Hepatocyte (in vitro differentiated cells): Measurements from ENCODE around the gene ATP8A2. TPM values are rescaled to one million over a fixed set of nuclear protein-coding genes. Genes with fewer than 3 reads are reported as not detected.

Experiments used
- DNase-seq: peaks from one replicate; pipeline ENCODE4 v3.0.0-alpha.2; 2016; ENCODE audit warnings: low spot score
- H2AFZ ChIP-seq: fragments of 200-600 bp; sonication (generic); 2 replicates; pipeline ENCODE4 v1.6.0; 2016; ENCODE audit warnings: antibody characterized with exemption, mild to moderate bottlenecking
- H3K27ac ChIP-seq: fragments of 200-600 bp; sonication (generic); 2 replicates; pipeline ENCODE4 v1.5.1; 2016; ENCODE audit warnings: mild to moderate bottlenecking
- H3K27me3 ChIP-seq: fragments of 200-600 bp; sonication (generic); 2 replicates; pipeline ENCODE4 v1.6.1; 2016
- H3K36me3 ChIP-seq: fragments of 200-600 bp; sonication (generic); replicated peaks from 2 replicates; pipeline ENCODE4 v1.5.1; 2016; ENCODE audit warnings: low read depth; ENCODE audit not compliant: insufficient read depth
- H3K4me1 ChIP-seq: fragments of 200-600 bp; sonication (generic); 2 replicates; pipeline ENCODE4 v1.5.1; 2016; ENCODE audit warnings: mild to moderate bottlenecking, moderate library complexity; ENCODE audit not compliant: insufficient read depth
- H3K4me2 ChIP-seq: fragments of 200-600 bp; sonication (generic); 2 replicates; pipeline ENCODE4 v1.6.0; 2016
- H3K4me3 ChIP-seq: fragments of 200-600 bp; sonication (generic); 2 replicates; pipeline ENCODE4 v1.5.1; 2016; ENCODE audit warnings: mild to moderate bottlenecking
- H3K79me2 ChIP-seq: fragments of 200-600 bp; sonication (generic); 2 replicates; pipeline ENCODE4 v1.6.0; 2017; ENCODE audit warnings: mild to moderate bottlenecking
- H3K9me2 ChIP-seq: fragments of 200-600 bp; sonication (generic); replicated peaks from 2 replicates; pipeline ENCODE4 v1.6.0; 2017; ENCODE audit warnings: mild to moderate bottlenecking; ENCODE audit not compliant: insufficient read depth
- H3K9me3 ChIP-seq: fragments of 200-600 bp; sonication (generic); 2 replicates; pipeline ENCODE4 v1.5.1; 2016; ENCODE audit warnings: low read depth, mild to moderate bottlenecking
- H4K20me1 ChIP-seq: fragments of 200-600 bp; sonication (generic); 2 replicates; pipeline ENCODE4 v1.6.0; 2016; ENCODE audit warnings: mild to moderate bottlenecking; ENCODE audit not compliant: insufficient read depth, poor library complexity, severe bottlenecking
- EZH2 ChIP-seq: fragments of 200-600 bp; sonication (generic); IDR thresholded peaks from 2 replicates; pipeline ENCODE4 v1.6.1; 2016; ENCODE audit warnings: antibody characterized with exemption, mild to moderate bottlenecking, borderline replicate concordance
- EZH2phosphoT487 ChIP-seq: fragments of 200-600 bp; sonication (generic); IDR thresholded peaks from one replicate; pipeline ENCODE4 v1.6.1; 2018; ENCODE audit warnings: antibody characterized with exemption, mild to moderate bottlenecking, low read depth, moderate library complexity; ENCODE audit not compliant: unreplicated experiment, severe bottlenecking
- WGBS: methylation state at CpG from one replicate; pipeline ENCODE4 v1.1.6; 2016; ENCODE audit warnings: low lambda C conversion rate; ENCODE audit errors: missing lambda C conversion rate; 5-methylcytosine and 5-hydroxymethylcytosine counted together
- polyA plus RNA-seq: library from polyadenylated mRNA; unstranded; fragments of >200 nt; fragmentation: Nextera tagmentation; extraction: Ambion mirVana; gene quantifications from 2 replicates; pipeline ENCODE4 v1.2.1, GENCODE V29; 2016
- total RNA-seq: library from RNA; depleted of rRNA; stranded (reverse); fragments of >200 nt; gene quantifications from 2 replicates; pipeline ENCODE4 v1.2.3, GENCODE V29; 2014
- TF ChIP-seq, protein P1 (sequence below): fragments of 200-600 bp; sonication (generic); IDR thresholded peaks from 2 replicates; pipeline ENCODE4 v1.5.1; 2016; ENCODE audit warnings: antibody characterized with exemption, mild to moderate bottlenecking; ENCODE audit not compliant: poor library complexity

The ATP8A2 gene
- total and polyA plus RNA-seq, 2 experiments from 2014 or later = 2.1 to 3.1 TPM

GRCh38 chr13:25872481-25873241 lies 500.9 kb downstream of the ATP8A2 start:
- WGBS = 86% methylated on average over 7 of the region's 7 CpGs
- Histone ChIP-seq H3K4me1 (no peaks in the 10 kb centered on the region), H4K20me1 (no peaks in the 10 kb centered on the region), H3K36me3 (no peaks in the 10 kb centered on the region), H3K27me3 (no peaks in the 10 kb centered on the region), H3K27ac (no peak overlapping the region), H3K4me3 (no peak overlapping the region), H3K79me2 (no peaks in the 10 kb centered on the region), H2AFZ (no peak overlapping the region), H3K9me3 (no peaks in the 10 kb centered on the region), H3K9me2 (no peaks in the 10 kb centered on the region), H3K4me2 (no peak overlapping the region)
- DNase-seq = no peak
- TF ChIP-seq, protein P1, sequence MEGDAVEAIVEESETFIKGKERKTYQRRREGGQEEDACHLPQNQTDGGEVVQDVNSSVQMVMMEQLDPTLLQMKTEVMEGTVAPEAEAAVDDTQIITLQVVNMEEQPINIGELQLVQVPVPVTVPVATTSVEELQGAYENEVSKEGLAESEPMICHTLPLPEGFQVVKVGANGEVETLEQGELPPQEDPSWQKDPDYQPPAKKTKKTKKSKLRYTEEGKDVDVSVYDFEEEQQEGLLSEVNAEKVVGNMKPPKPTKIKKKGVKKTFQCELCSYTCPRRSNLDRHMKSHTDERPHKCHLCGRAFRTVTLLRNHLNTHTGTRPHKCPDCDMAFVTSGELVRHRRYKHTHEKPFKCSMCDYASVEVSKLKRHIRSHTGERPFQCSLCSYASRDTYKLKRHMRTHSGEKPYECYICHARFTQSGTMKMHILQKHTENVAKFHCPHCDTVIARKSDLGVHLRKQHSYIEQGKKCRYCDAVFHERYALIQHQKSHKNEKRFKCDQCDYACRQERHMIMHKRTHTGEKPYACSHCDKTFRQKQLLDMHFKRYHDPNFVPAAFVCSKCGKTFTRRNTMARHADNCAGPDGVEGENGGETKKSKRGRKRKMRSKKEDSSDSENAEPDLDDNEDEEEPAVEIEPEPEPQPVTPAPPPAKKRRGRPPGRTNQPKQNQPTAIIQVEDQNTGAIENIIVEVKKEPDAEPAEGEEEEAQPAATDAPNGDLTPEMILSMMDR = no peak
- TF ChIP-seq EZH2phosphoT487 = no peak
- TF ChIP-seq EZH2 = no peak

- H4K20me1 ChIP-seq = no peaks in the 10 kb centered on the region
- WGBS = 87% methylated on average over 2 of the region's 2 CpGs
Observed at GRCh38 chr13:25873242-25873612, 501.5 kb downstream of the ATP8A2 start.

GRCh38 chr13:25874064-25874737 lies 502.4 kb downstream of the ATP8A2 start:
- Histone ChIP-seq H4K20me1 (no peaks in the 10 kb centered on the region), H2AFZ (no peak overlapping the region), H3K4me1 (no peaks in the 10 kb centered on the region), H3K9me3 (no peaks in the 10 kb centered on the region), H3K79me2 (no peaks in the 10 kb centered on the region), H3K4me3 (no peak overlapping the region), H3K9me2 (no peaks in the 10 kb centered on the region), H3K36me3 (no peaks in the 10 kb centered on the region), H3K27ac (no peak overlapping the region), H3K4me2 (no peak overlapping the region), H3K27me3 (no peaks in the 10 kb centered on the region)
- WGBS = 92% methylated on average over 11 of the region's 11 CpGs
- no peak for DNase-seq
- TF ChIP-seq EZH2phosphoT487 = no peak
- TF ChIP-seq EZH2 = no peak
- TF ChIP-seq, protein P1 = no peak

More at GRCh38 chr13:25873242-25873612, 501.5 kb downstream of the ATP8A2 start:
- Histone ChIP-seq H3K9me2 (no peaks in the 10 kb centered on the region), H3K9me3 (no peaks in the 10 kb centered on the region), H3K27me3 (no peaks in the 10 kb centered on the region), H3K4me2 (no peak overlapping the region), H3K4me1 (no peaks in the 10 kb centered on the region), H3K36me3 (no peaks in the 10 kb centered on the region), H2AFZ (no peak overlapping the region), H3K79me2 (no peaks in the 10 kb centered on the region), H3K4me3 (no peak overlapping the region), H3K27ac (no peak overlapping the region)
- no peak for DNase-seq
- TF ChIP-seq, protein P1 = no peak
- no peak for TF ChIP-seq EZH2
- TF ChIP-seq EZH2phosphoT487 = no peak
